IMR-90 (cell line): ENCODE data around the gene CDC42BPG. TPM values are rescaled to one million over a fixed set of nuclear protein-coding genes. Genes with fewer than 3 reads are reported as not detected.

Source experiments
- ATAC-seq: fragments of 200-7000 bp; cut with Tn5 transposase; 2 replicates; pipeline ENCODE4 v1.9.1; 2020; ENCODE audit warnings: low read depth, mild to moderate bottlenecking, moderate library complexity
- BruUV-seq: library from RNA; stranded (reverse); fragments of 400-500 nt; replicated peaks from 2 replicates; lab custom pipeline; 2021; lab: Mats Ljungman, UMichigan
- CTCF ChIA-PET: fragments of 300-600 bp; formaldehyde crosslinking; extraction: SDS; loops from one replicate; lab custom pipeline; 2021; ENCODE audit warnings: antibody characterized with exemption; lab: Yijun Ruan, JAX
- POLR2A ChIA-PET: fragments of 300-600 bp; sonication (Branson Sonifier 250); formaldehyde crosslinking; loops from one replicate; lab custom pipeline; 2022; ENCODE audit warnings: antibody characterized with exemption; ENCODE audit not compliant: unreplicated experiment; lab: Charles Lee
- DNase-seq: peaks from one replicate; pipeline ENCODE4 v3.0.0; 2013
- H2AFZ ChIP-seq: replicated peaks from 2 replicates; pipeline ENCODE3; 2013; ENCODE audit warnings: low read length, mild to moderate bottlenecking; ENCODE audit not compliant: poor library complexity
- H2AK5ac ChIP-seq: 2 replicates; pipeline ENCODE4 v1.6.1; 2013; ENCODE audit warnings: low read depth, low read length, inconsistent platforms
- H2AK9ac ChIP-seq: replicated peaks from 2 replicates; pipeline ENCODE3; 2013; ENCODE audit warnings: mild to moderate bottlenecking, low read depth, low read length, moderate library complexity; ENCODE audit not compliant: poor library complexity
- H2BK120ac ChIP-seq: 2 replicates; pipeline ENCODE4 v1.6.1; 2013; ENCODE audit warnings: low read depth, low read length, inconsistent platforms
- H2BK15ac ChIP-seq: 3 replicates; pipeline ENCODE4 v1.6.1; 2013; ENCODE audit warnings: low read depth, low read length, inconsistent platforms
- H2BK20ac ChIP-seq: 2 replicates; pipeline ENCODE4 v1.6.1; 2013; ENCODE audit warnings: low read depth, mild to moderate bottlenecking, inconsistent platforms, low read length, moderate library complexity
- H2BK5ac ChIP-seq: 2 replicates; pipeline ENCODE4 v1.6.1; 2013; ENCODE audit warnings: mild to moderate bottlenecking, low read depth, low read length, inconsistent platforms; ENCODE audit not compliant: poor library complexity, severe bottlenecking
- H3K14ac ChIP-seq: replicated peaks from 2 replicates; pipeline ENCODE4 v1.6.1; 2013; ENCODE audit warnings: low read depth, low read length, inconsistent platforms
- H3K18ac ChIP-seq: 2 replicates; pipeline ENCODE4 v1.6.1; 2013; ENCODE audit warnings: low read depth, low read length, control low read depth
- H3K23ac ChIP-seq: 2 replicates; pipeline ENCODE4 v1.6.1; 2013; ENCODE audit warnings: low read depth, low read length, inconsistent platforms
- H3K27ac ChIP-seq: 2 replicates; pipeline ENCODE4 v1.5.1; 2013; ENCODE audit warnings: mild to moderate bottlenecking, control low read depth, low read length; ENCODE audit not compliant: insufficient read depth
- H3K27me3 ChIP-seq: 2 replicates; pipeline ENCODE4 v1.6.1; 2013; ENCODE audit warnings: low read length; ENCODE audit not compliant: control insufficient read depth, insufficient read depth
- H3K36me3 ChIP-seq: 2 replicates; pipeline ENCODE4 v1.6.1; 2013; ENCODE audit warnings: low read length, mixed read lengths; ENCODE audit not compliant: control insufficient read depth, insufficient read depth
- H3K4ac ChIP-seq: 2 replicates; pipeline ENCODE4 v1.6.1; 2013; ENCODE audit warnings: low read depth, low read length, inconsistent platforms
- H3K4me1 ChIP-seq: 2 replicates; pipeline ENCODE4 v1.6.1; 2013; ENCODE audit warnings: low read length, mixed read lengths; ENCODE audit not compliant: control insufficient read depth, insufficient read depth
- H3K4me2 ChIP-seq: 2 replicates; pipeline ENCODE4 v1.6.1; 2013; ENCODE audit warnings: low read depth, mild to moderate bottlenecking, control low read depth, low read length, moderate library complexity
- H3K4me3 ChIP-seq: 2 replicates; pipeline ENCODE4 v1.5.1; 2013; ENCODE audit warnings: low read depth, mild to moderate bottlenecking, control low read depth, low read length, moderate library complexity; ENCODE audit not compliant: insufficient read depth
- H3K56ac ChIP-seq: 2 replicates; pipeline ENCODE4 v1.6.1; 2013; ENCODE audit warnings: low read length, inconsistent platforms; ENCODE audit not compliant: insufficient read depth; ENCODE audit errors: extremely low read depth
- H3K79me1 ChIP-seq, 2 experiments: 2 replicates each; pipeline ENCODE4 v1.6.1; 2013; ENCODE audit warnings: low read length in 2 of 2, inconsistent platforms in 1 of 2, low read depth in 1 of 2
- H3K9ac ChIP-seq: 2 replicates; pipeline ENCODE4 v1.6.1; 2013; ENCODE audit warnings: low read depth, low read length, control low read depth
- H3K9me1 ChIP-seq: 2 replicates; pipeline ENCODE4 v1.6.1; 2013; ENCODE audit warnings: low read length, inconsistent platforms; ENCODE audit not compliant: insufficient read depth
- H3K9me3 ChIP-seq: 2 replicates; pipeline ENCODE4 v1.6.1; 2013; ENCODE audit warnings: low read length; ENCODE audit not compliant: control insufficient read depth, insufficient read depth
- H4K20me1 ChIP-seq: 2 replicates; pipeline ENCODE4 v1.6.1; 2013; ENCODE audit warnings: low read length, inconsistent platforms; ENCODE audit not compliant: insufficient read depth
- H4K5ac ChIP-seq: 2 replicates; pipeline ENCODE4 v1.6.1; 2013; ENCODE audit warnings: mild to moderate bottlenecking, low read depth, low read length, control low read depth
- H4K8ac ChIP-seq, 2 experiments: 2 replicates each; pipeline ENCODE4 v1.6.1; 2013; ENCODE audit warnings: low read depth in 2 of 2, low read length in 2 of 2, control low read depth in 1 of 2, inconsistent platforms in 1 of 2
- H4K91ac ChIP-seq: 2 replicates; pipeline ENCODE4 v1.6.1; 2013; ENCODE audit warnings: low read depth, low read length, inconsistent platforms; ENCODE audit not compliant: insufficient read depth
- BHLHE40 ChIP-seq: fragments of 150-350 bp; IDR thresholded peaks from 2 replicates; pipeline ENCODE4 v1.6.1; 2016; ENCODE audit warnings: mild to moderate bottlenecking, low read depth, low read length
- MAFK ChIP-seq: IDR thresholded peaks from 2 replicates; pipeline ENCODE4 v1.6.1; 2012; ENCODE audit warnings: low read depth, low read length, improper control_type of control experiment
- MAZ ChIP-seq: IDR thresholded peaks from 2 replicates; pipeline ENCODE4 v1.6.1; 2012; ENCODE audit warnings: low read depth, mild to moderate bottlenecking, low read length, improper control_type of control experiment, moderate library complexity, borderline replicate concordance
- MXI1 ChIP-seq: IDR thresholded peaks from 2 replicates; pipeline ENCODE4 v1.6.1; 2012; ENCODE audit warnings: low read depth, mild to moderate bottlenecking, low read length, moderate library complexity, borderline replicate concordance
- NFE2L2 ChIP-seq: fragments of 150-350 bp; IDR thresholded peaks from 2 replicates; pipeline ENCODE4 v1.6.1; 2016; ENCODE audit warnings: low read depth, mild to moderate bottlenecking, low read length
- RAD21 ChIP-seq: IDR thresholded peaks from 2 replicates; pipeline ENCODE4 v1.6.1; 2012; ENCODE audit warnings: low read length, improper control_type of control experiment
- RCOR1 ChIP-seq: IDR thresholded peaks from 2 replicates; pipeline ENCODE4 v1.6.1; 2012; ENCODE audit warnings: mild to moderate bottlenecking, low read length, improper control_type of control experiment; ENCODE audit not compliant: insufficient replicate concordance
- RFX5 ChIP-seq: IDR thresholded peaks from 2 replicates; pipeline ENCODE4 v1.8.0; 2012; ENCODE audit warnings: low read depth, mild to moderate bottlenecking, low read length, moderate library complexity
- SMC3 ChIP-seq: fragments of 150-350 bp; IDR thresholded peaks from 2 replicates; pipeline ENCODE4 v1.6.1; 2016; ENCODE audit warnings: low read depth, mild to moderate bottlenecking, antibody characterized with exemption, low read length, moderate library complexity
- WGBS, 2 experiments: methylation state at CpG; one replicate each; pipeline versions ENCODE4 v1.1.5 to v1.1.7; 2013; ENCODE audit warnings: missing lambda C conversion rate in 2 of 2; ENCODE audit not compliant: insufficient read length in 1 of 2; ENCODE audit errors: extremely low coverage in 2 of 2; 5-methylcytosine and 5-hydroxymethylcytosine counted together
- dilution Hi-C: fragments of 300-500 bp; cut with HindIII; formaldehyde crosslinking; loops from one replicate; pipeline ENCODE4 v1.14.3; 2018; ENCODE audit warnings: low sequenced_read_pairs; ENCODE audit not compliant: unreplicated experiment
- in situ Hi-C: fragments of 300-500 bp; cut with MboI; formaldehyde crosslinking; loops from 3 replicates; pipeline ENCODE4 v1.14.3; 2019; ENCODE audit warnings: low sequenced_read_pairs, inconsistent platforms, mixed read lengths
- intact Hi-C: fragments of 100-400 bp; cut with micrococcal nuclease; formaldehyde crosslinking; loops from 2 replicates; pipeline ENCODE4 v1.10.0; 2022
- polyA plus RNA-seq, 3 experiments: library from polyadenylated mRNA; depleted of rRNA; stranded (reverse); fragments of >200 nt; gene quantifications; 2 replicates each; pipeline ENCODE4 v1.2.3, GENCODE V29; 2012; ENCODE audit warnings: low replicate concordance in 1 of 3
- total RNA-seq: library from RNA; depleted of rRNA; stranded (reverse); fragments of >200 nt; gene quantifications from 2 replicates; pipeline ENCODE4 v1.2.3, GENCODE V29; 2012
- TF ChIP-seq, protein P1 (sequence below): conservative IDR thresholded peaks from 2 replicates; pipeline ENCODE4 v1.5.1; 2012; ENCODE audit warnings: mild to moderate bottlenecking, low read depth, low read length, improper control_type of control experiment

CDC42BPG gene
- total and polyA plus RNA-seq, 2 of the 4 experiments (the other 2 are of a cell fraction): under 0.01 to 0.12 TPM

DNA sequence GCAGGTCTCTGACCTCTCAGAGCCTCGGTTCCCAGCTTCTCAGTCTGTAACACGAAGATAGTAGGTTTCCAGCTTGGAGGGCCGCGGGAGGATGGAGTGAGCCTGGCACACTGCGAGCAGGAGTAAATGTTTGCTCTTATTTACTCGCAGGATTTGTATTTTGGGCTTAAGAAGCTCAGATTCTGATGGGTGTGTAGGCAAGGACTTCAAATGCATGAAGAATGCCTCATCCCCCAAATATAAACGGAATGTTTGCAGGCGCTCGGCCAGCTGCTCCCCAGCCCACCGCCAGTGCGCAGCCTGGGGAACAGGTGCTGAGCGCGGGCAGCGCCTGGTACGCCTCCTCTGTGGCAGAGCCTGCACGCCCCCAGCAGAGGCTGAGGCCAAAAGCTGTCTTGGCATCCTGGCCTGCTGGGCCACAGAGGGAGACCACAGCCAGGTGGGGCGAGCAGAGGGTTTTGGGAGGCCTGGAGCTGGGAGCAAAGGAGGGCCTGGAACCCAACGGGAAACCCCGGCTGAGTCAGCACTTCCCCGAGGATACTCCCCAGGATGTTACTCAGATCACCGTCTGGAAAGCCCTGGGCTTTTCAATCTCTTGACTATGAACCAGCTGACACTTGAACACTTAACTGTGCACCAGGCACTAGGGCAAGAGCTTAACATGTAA, 24.6 kb upstream of the CDC42BPG start:
- peak overlapping the region; percentile 69 for H3K14ac ChIP-seq
- in situ Hi-C loops: no loop called here
- TF ChIP-seq, protein P1, sequence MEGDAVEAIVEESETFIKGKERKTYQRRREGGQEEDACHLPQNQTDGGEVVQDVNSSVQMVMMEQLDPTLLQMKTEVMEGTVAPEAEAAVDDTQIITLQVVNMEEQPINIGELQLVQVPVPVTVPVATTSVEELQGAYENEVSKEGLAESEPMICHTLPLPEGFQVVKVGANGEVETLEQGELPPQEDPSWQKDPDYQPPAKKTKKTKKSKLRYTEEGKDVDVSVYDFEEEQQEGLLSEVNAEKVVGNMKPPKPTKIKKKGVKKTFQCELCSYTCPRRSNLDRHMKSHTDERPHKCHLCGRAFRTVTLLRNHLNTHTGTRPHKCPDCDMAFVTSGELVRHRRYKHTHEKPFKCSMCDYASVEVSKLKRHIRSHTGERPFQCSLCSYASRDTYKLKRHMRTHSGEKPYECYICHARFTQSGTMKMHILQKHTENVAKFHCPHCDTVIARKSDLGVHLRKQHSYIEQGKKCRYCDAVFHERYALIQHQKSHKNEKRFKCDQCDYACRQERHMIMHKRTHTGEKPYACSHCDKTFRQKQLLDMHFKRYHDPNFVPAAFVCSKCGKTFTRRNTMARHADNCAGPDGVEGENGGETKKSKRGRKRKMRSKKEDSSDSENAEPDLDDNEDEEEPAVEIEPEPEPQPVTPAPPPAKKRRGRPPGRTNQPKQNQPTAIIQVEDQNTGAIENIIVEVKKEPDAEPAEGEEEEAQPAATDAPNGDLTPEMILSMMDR: no peak
- 0 out of 2 replicates have a peak, but pooled peaks have one; percentile 2 for TF ChIP-seq RAD21
- TF ChIP-seq NFE2L2: peak; percentile 27; the same call in 1 of the 2 replicates
- TF ChIP-seq BHLHE40: 0 out of 2 replicates have a peak, but pooled peaks have one; percentile 33
- peak; percentile 95 for TF ChIP-seq MAFK
- no peak for TF ChIP-seq RFX5
- TF ChIP-seq SMC3: no peak
- TF ChIP-seq MAZ: peak; percentile 63; the same call in 1 of the 2 replicates
- TF ChIP-seq RCOR1: peak; percentile 94
- TF ChIP-seq MXI1: no peak
- H3K4ac ChIP-seq: peak overlapping the region; percentile 91
- peaks cover 50% of the 10 kb centered on the region for H3K4me1 ChIP-seq
- dilution Hi-C loops: no loop called here
- H4K91ac ChIP-seq: peak overlapping the region; percentile 37; the same call in 1 of the 2 replicates
- H2BK5ac ChIP-seq: peak overlapping the region; percentile 67
- H3K9me3 ChIP-seq: no peaks in the 10 kb centered on the region
- peak overlapping the region; percentile 4; the same call in 1 of the 2 replicates for H4K5ac ChIP-seq
- H2BK120ac ChIP-seq: peak overlapping the region; percentile 86
- intact Hi-C loops: no loop called here
- H3K79me1 ChIP-seq: peaks cover 14 to 74% of the 10 kb centered on the region in 2 experiments; a peak in 3 of 4 replicates
- H3K9me1 ChIP-seq: peaks cover 40% of the 10 kb centered on the region
- peak overlapping the region; percentile 28 for H2AFZ ChIP-seq
- H3K56ac ChIP-seq: peak overlapping the region; percentile 32; the same call in 1 of the 2 replicates
- peak overlapping the region; percentile 8 for H2AK9ac ChIP-seq
- 13% methylated on average over 6 of the region's 21 CpGs; no CpG with 5 or more reads in 1 of the 2 experiments for WGBS, 2 experiments
- H3K4me3 ChIP-seq: no peak overlapping the region
- peak overlapping the region in 1 of 2 experiments; percentile 73; a peak in 2 of 4 replicates for H4K8ac ChIP-seq
- H4K20me1 ChIP-seq: peaks cover 82% of the 10 kb centered on the region
- peak overlapping the region; percentile 2; the same call in 1 of the 2 replicates for H3K18ac ChIP-seq
- H3K27ac ChIP-seq: peak overlapping the region; percentile 67
- no TSS peak for BruUV-seq
- H3K27me3 ChIP-seq: no peaks in the 10 kb centered on the region
- ChIA-PET POLR2A (interaction anchor here (1.1 kb wide), 1 partner anchor 8 kb away, joined by 3 read pairs; no protein-coding TSS in a partner anchor), CTCF (interaction anchor here (0.8 to 1.6 kb wide), 4 partner anchors 9 to 90 kb away, joined by 3 to 4 read pairs (median 4); partner anchors contain the start of gene CDC42BPG)
- peak overlapping the region; percentile 58; the same call in 1 of the 3 replicates for H2BK15ac ChIP-seq
- H3K9ac ChIP-seq: no peak overlapping the region
- peak; percentile 94 for DNase-seq
- peak; percentile 52 for ATAC-seq
- peak overlapping the region; percentile 32 for H3K4me2 ChIP-seq
- peak overlapping the region; percentile 94 for H2AK5ac ChIP-seq
- peak overlapping the region; percentile 77; the same call in 1 of the 2 replicates for H2BK20ac ChIP-seq
- peak overlapping the region; percentile 82 for H3K23ac ChIP-seq
- peaks cover 29% of the 10 kb centered on the region for H3K36me3 ChIP-seq
